Measurements from ENCODE around the gene TMEM59L. TPM values are rescaled to one million over a fixed set of nuclear protein-coding genes. Genes with fewer than 3 reads are reported as not detected.

Gene TMEM59L
- total RNA-seq, 1 experiment from 2014 or later: 3.9 TPM

DNA sequence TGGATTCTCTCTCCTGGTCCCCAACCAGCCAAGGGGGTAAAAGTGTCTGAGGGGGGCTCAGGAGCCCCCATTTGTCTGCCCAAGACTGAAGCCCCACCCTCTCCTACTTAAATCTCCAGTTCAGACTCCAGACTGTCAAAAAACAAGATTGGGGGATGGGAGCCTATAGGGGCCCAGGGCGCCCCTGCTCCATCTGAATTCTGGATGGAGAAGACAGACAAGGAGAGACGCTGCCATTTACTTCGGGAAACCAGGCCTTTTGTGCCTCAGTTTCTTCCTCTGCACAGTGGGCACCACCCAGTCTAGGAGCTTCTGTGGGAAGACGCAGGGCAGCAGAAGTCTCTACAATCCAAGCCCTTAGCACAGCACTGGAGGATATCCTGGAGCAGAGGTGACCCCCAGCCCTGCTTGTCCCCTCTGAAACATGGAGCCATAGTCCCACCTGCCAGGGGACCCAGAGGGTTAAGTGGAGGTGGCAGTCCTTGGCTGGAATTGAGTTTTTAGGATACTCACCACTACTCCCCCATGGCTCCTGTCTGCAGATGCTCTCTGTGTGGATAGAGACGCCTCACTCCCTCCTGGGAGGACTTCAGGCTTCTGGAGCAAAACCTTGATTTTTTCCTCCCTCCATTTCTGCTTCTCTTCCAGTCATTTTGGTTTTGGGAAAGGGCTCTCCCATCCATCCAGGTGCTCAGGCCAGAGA, 4.4 kb upstream of the TMEM59L start:
- no peak for DNase-seq (ENCODE audit: extremely low read depth, low read depth)

DNA sequence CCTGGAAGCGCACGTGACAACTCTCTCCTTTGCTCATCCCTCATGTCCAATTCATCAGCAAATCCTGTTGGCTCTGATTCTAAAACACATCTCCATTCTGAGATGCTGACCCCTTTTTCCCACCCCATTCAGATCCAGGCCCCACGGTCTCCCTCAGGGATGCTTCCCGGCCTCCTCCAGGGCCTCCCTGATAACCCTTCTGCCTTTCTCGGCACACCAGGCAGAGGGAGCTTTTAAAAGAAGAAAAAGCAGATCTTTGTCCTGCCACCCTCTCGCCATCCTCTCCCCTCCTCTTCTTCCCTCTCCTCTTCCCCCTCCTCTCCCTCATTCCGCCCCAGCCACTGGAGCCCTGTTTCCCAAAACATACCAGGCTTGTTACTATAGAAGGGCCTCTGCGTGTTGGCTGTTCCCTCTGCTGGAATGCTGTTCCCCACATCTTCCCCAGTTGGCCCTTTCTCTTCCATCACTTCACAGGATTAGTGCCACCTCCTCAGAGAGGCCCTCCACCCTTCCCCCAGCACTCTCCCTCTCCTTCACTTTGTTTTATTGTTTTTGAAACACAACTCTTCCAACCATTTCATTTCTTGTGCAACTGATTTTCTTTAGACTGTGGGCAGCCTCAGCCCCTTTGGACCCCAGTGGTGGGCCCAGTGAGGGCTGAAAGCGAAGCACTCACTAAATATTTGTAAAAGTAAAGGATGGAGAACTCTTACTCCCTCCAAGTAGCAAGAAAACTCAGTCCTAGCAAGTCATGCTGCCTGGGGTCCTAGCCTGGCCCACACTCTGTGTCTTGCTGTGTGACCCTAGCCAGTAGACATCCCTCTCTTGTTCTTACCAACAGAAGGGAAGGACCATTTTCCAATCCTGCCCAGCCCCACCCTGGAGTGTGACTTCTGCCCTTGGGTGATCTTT, 3.6 kb upstream of the TMEM59L start:
- DNase-seq (ENCODE audit: extremely low read depth, low read depth): no peak

DNA sequence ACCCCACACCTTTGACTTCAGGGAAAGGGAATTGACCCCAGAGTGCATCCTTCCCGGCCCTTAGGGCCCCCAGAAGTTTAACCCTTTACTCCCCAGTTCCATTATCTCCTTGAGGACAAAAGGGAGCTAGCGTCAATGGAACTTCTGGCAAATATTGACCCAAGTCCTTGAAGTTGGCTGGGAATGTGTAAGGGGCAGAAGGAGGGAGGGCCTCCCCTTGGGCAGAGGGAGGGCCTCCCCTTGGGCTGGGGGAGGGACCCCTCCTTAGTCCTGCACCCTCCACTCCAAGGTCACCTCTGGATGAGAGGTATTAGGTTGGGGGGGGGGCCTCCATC, 3.0 kb upstream of the TMEM59L start:
- DNase-seq (ENCODE audit: extremely low read depth, low read depth): no peak

DNA sequence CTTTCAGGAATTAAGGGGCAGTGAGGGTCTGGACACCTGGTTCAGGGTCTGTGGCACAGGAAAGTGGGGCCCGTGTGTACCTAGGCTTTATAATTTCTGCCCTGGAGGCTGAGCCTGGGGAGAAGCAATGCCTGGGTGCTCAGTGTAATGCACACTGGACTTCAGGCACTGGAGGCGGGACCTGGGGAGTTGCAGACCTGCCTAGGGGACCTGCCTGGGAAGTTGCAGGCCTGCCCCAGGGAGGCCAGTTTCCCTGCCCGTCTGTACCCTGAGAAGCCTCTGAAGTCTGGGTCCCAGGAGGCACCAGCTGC, 2.5 kb upstream of the TMEM59L start:
- no peak for DNase-seq (ENCODE audit: extremely low read depth, low read depth)

DNA sequence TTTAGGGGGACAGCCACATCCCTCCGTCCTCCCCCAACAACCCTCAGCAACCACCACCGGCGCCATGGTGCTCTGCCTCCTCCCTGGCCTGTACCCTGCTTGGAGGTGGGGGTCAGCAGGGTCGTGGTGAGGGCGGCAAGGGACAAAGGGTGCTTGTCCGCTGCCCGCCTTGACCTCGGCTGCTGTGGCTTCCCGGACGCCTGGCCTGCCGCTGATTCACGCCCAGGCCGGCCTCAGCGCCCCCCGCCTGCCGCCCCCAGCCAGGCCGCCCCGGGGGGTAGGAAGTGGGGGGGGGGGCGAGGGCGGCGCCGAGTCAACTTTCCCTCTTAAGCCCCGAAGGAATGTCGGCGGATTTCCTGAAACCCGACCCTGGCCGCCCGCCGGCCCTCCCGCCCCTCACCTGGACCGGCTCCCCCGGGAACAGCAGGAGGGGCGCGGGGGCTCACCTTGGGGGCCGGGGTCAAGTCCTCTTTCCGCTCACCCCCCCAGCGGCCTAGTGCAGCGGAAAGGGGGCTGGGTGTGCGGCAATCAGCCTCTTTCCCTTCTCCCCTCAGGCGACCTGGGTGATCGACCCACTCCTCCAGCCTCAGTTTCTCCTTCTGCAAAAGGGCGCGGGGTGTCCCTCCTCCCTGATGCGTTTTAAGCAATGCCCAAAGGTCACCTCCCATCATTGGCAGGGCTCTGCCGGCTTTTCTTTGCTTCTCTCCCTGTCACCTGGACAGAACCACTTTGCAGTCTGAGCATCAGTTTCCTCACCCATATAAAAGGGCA, 1.9 kb upstream of the TMEM59L start:
- DNase-seq (ENCODE audit: extremely low read depth, low read depth): no peak

DNA sequence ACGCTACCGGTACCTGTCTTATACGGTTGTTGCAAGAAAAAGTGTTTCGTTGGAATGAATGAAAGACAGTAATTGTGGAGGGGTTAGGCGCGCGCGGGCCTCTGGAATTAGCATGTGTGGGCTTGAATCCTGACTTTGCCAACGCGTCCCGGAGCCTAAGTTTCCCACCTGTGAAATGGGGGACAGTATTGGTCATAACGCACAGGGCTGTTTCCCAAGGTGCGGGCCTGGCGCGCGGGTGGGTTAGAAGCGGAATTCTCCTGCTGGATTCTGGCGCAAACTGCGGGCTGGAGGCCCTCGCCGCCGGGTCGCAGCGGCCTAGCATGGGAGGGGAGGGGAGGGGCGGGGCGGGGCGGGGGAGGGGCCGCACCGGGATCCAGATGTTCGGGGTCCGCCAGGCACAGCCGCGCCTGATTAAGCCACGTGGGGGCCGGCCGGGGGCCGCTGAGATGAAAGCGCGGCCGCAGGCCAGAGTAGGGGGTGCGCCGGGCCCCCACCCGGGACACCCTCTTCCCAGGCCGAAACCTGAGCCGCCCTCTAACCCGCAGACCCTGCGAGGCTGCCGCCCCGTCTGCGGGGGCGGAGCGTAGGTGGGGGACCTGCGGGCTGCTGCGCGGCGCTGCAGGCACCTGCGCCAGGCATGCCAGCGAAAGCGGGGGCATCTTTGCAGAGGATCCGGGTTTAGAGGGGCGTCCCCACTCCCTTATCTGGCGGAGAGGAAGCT, 1.2 kb upstream of the TMEM59L start:
- DNase-seq (ENCODE audit: extremely low read depth, low read depth): no peak

DNA sequence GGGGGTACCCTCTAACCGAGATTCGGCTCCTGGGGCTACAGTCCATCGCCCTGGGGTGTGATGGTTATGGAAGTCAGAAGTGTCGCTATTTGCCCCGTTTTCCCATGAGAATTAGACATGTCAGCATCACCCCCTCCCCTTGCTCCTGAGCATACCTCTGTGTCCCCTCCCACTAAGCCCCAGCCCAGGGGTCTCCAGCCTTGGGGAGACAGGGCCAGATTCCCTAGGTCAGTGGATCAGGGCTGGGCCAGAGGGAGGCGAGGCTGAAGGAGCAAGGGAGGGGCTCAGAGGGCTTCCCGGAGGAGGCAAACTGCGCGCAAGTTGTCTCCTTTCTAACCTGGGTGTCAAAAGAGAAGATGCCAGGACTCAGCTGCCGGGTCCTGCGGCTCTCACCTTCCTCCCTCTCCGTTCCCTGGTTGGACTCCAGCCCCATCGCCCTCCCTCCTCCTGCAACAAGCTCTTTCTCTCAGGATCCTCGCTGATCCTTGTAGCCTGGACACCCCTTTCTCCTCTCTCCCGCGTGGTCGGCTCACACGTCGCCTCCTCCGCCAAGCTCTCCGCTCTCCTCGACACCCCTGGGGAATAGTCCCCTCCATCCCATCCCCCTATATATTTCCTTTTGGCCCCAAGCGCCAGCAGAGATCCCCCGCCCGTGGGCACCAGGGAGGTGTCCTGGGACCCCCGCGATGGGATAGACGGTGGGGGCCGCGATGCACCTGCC, 459 bp upstream of the TMEM59L start:
- no peak for DNase-seq (ENCODE audit: extremely low read depth, low read depth)

DNA sequence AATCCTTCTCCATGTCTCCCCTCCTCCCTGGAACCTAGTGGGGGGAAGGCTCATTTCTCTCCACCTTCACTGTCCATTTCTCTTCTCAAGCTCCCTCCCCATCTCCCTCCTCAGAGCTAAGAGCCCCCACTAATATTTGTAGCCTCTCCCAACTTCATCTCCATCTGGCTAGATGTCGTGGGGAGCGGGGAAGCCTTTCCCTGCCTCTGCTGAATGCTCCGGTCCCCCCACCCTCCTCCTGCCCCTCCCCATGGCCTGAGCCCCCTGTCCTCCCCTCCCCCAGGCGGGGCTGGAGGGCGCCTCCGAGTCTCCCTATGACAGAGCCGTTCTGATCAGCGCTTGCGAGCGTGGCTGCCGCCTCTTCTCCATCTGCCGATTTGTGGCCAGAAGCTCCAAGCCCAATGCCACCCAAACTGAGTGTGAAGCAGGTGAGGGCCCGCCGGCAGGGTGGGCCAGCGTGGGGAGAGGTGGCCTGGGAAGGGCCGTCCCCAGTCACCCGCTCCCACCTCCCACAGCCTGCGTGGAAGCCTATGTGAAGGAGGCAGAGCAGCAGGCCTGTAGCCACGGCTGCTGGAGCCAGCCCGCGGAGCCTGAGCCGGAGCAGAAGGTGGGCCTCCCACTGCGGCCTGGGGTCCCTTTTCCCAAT, 1.0 kb downstream of the TMEM59L start:
- DNase-seq (ENCODE audit: extremely low read depth, low read depth): no peak

DNA sequence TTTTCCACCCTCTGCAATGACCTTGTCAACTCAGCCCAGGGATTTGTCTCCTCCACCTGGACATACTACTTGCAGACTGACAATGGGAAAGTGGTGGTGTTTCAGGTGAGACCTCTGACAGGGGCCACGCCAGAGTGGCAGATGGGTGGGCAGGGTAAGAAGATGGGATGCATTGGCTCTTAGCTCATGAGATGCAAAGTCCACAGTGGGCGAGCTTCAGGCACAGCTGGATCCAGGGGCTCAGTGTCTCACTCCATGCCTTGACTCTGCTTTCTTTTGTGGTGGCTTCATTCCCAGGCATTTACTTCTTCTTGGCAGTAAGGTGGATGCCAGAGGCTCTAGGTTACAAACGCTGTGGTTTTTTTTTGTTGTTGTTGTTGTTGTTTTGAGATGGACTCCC, 3.4 kb downstream of the TMEM59L start:
- no peak for DNase-seq (ENCODE audit: extremely low read depth, low read depth)

DNA sequence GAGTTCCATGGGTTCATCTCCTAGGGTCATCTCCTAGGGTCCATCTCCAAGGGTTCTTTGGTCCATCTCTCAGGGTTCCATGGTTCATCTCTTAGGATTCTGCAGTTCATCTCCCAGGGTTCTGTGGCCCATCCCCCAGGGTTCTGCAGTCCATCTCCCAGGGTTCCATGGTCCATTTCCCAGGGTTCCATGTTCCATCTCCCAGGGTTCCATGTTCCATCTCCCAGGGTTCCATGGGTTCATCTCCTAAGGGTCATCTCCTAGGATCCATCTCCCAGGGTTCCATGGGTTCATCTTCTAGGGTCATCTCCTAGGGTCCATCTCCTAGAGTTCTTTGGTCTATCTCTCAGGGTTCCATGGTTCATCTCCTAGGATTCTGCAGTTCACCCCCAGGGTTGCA, 4.9 kb downstream of the TMEM59L start:
- no peak for DNase-seq (ENCODE audit: extremely low read depth, low read depth)

DNA sequence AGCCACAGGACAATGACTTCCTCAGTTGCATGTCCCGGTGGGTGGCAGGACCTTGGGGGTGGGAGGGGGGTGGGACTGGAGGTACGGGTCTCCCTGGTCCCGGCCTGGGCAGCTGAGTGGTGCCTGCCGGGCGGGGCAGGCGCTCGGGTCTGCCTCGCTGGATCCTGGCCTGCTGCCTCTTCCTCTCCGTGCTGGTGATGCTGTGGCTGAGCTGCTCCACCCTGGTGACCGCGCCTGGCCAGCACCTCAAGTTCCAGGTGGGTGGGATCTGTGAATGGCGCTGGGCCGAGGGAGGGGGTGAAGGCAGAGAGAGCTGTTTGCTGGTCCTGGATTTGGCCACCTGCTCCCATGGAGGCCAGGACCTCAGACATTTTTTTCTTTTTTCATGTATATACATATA, 5.6 kb downstream of the TMEM59L start:
- no peak for DNase-seq (ENCODE audit: extremely low read depth, low read depth)

DNA sequence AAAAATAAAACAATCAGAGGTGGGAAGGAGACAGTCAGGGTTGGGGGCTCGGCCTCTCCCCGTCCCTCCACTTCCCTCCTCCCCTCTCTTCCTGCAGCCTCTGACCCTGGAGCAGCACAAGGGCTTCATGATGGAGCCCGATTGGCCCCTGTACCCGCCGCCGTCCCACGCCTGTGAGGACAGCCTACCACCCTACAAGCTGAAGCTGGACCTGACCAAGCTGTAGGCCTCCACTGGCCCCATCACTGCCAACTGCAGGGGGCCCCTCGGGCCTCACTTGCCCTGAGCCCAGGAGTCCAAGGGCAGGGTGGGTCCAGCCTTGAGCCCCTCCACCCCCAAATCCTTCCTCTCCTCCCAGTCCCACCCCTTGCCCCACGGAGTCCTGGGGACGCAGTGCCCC, 7.6 kb downstream of the TMEM59L start:
- DNase-seq (ENCODE audit: extremely low read depth, low read depth): no peak

DNA sequence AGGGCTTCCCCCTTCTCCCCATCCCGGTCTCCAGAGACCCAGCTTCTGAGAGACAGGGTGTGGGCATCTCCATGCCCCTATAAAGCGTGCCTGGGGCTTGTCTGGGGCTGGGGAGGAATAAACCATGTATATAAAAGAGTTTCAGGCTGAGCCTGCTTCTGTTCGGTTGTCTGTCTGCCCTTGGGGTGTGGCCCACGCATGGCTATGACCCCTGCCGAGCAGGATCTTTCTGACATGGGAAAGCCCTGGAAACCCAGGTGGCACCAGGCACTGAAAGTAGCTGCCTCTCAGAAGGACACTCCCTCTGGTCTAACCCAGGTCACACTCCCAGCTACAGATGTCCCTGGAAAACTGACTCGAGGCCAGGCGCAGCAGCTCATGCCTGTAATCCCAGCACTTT, 8.2 kb downstream of the TMEM59L start:
- DNase-seq (ENCODE audit: extremely low read depth, low read depth): no peak

DNA sequence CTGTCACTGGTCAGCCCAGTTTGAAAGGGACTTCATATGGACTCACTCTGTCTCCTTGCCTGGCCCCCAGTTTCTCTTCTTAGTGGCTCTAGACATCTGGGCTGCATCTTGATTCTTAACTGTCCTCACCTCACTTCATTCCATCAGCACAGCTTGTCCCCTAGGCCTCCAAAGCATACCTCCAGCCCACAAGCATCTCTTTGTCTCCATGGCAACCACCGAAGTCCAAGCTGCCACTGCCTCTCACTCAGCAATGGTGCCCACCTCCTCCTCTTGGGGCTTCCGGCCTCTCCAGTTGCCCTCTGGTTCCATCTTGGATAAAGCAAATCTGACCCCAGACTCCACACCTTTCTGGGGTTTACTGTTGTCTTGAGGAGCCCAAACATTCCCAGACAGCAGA, 14.2 kb downstream of the TMEM59L start:
- no peak for DNase-seq (ENCODE audit: extremely low read depth, low read depth)

DNA sequence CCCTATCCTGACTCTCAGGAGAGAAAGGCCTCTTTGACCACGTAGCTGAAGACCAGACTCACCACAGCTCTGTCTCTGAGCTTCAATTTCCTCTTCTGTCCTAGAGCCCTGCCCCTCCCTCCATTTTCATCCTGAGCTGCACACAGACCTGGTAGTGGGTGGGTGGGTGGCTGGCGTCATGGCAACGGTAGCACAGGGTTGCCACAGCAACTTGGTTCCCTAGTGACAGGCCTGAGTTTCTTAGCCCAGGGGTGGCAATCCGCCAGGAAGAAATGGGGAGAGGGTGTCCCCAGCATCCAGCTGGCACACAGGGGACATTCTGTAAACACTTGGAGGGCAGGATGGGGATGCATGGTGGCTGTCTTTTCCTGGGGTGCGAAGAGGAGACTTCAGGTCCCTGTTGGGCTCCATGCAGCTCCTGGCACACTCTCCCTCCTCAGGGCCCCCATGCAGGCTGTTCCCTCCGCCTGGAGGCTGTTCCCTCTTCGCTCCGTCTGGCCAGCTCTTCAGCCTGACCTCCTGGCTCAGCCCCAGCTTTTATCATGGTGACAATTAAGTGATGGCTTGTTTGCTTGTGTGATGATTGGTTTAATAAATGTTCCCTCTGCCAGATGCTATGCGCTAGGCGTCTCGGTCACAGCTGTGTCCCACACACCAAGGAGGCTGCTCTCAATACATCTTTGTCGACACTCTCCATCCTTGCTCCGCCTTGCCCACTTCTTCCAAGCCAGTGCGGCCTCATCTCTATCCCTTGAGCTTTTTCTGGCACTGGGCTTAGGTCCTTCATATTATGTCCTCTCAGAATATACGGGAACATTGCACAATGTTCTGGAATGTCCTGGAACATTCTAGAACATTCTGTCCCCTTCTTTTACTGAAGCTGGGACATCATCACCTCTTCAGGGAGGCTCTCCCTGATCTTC, 16.8 kb downstream of the TMEM59L start:
- no peak for DNase-seq (ENCODE audit: extremely low read depth, low read depth)

DNA sequence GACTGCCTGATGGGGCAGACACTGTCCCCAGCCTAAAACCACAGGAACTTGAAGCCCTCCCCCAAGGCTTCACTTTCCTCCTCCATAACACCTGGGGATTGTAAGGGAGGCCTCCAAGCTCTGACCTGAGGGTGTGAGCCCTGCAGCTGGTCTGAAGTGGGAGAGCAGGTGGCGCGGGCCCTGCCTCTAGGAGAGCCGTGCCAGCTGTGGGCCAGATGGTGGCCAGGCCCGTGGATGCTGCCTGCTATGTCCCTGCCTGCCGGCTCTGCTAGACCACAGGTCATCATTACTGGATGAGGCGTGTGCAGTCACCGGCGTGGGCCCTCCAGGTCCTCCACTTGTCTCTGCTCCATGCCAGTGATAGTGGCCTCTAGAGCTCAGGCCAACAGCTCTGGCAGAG, 20.7 kb downstream of the TMEM59L start:
- DNase-seq (ENCODE audit: extremely low read depth, low read depth): no peak

DNA sequence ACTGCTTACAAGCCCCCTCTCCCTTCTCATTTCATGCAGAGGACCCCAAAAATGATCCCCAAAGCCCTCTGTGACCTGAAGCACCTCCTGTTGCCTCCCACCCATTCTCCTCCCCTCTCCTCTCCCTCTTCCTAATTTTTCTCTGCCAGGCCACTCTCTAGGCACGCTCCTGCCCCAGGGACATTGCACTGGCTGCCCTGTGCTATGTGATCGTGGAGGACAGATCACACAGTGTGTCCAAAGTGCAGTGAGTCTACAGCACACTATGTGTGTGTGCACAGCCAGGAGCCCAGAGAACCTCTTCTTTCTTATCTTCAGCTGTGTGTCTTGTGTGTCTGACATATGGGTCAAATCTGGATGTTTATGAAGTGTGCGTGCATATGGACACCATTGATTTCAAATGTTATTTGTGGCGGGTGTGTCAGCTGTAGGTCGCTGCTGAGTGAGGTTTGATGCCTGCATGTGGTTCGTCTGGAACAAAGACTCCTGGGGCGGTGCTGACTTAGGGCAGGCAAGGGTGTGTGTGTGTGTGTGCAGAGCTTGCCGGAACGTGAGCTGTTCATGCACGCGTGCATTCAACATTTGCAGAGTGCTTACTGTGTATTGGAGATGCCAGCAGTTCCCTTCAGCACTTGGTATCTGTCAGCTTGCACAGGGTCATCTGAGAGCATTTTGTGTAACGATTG, 22.1 kb downstream of the TMEM59L start:
- no peak for DNase-seq (ENCODE audit: extremely low read depth, low read depth)

DNA sequence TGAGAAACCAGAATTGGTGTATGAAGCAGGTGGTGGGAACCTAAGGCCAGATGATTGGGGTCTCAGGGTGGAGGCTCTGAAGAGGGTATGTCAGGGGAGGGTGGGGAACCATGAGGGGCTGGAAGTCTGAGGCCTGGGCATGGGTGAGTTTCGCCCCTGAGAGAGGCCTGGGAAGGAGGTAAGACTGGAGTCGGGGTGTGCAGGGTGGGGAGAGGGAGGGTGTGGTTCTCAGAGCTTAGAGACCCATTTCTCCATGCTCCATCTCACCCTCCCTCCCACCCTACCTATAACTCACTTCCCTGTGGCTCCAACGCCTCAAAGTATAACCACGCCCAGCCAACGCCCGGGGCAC, 23.1 kb downstream of the TMEM59L start:
- no peak for DNase-seq (ENCODE audit: extremely low read depth, low read depth)

Data from NCI-H460 (cell line).